Thoracic aorta (tissue), 2 donors: ENCODE data around the gene KIAA0753. TPM values are rescaled to one million over a fixed set of nuclear protein-coding genes. Genes with fewer than 3 reads are reported as not detected.
"Not testable (repeated sequence)": the region's sequence is repeated elsewhere in the genome, so short reads cannot be mapped to it uniquely, and the experiment has no call there.

Experiments used
- ATAC-seq: fragments of 150-250 bp; one replicate; pipeline ENCODE4 v1.8.0; 2017; ENCODE audit warnings: low read depth; ENCODE audit not compliant: insufficient number of reproducible peaks, low FRiP score
- DNase-seq: peaks from one replicate; pipeline ENCODE4 v3.0.0-alpha.2; 2020; ENCODE audit warnings: low spot score
- H3K27ac ChIP-seq, 2 donors: fragments of 200-600 bp; sonication (generic); 1 replicate in 1 of 2; 2 replicates in 1 of 2; pipeline ENCODE4 v1.5.1; 2016; ENCODE audit warnings: mild to moderate bottlenecking in 2 of 2, moderate library complexity in 2 of 2
- H3K27me3 ChIP-seq: fragments of 200-600 bp; sonication (generic); replicated peaks from 2 replicates; pipeline ENCODE4 v1.6.0; 2016; ENCODE audit warnings: mild to moderate bottlenecking; ENCODE audit not compliant: insufficient read depth
- H3K36me3 ChIP-seq: fragments of 200-600 bp; sonication (generic); one replicate; pipeline ENCODE4 v1.5.1; 2016
- H3K4me1 ChIP-seq, 2 donors: fragments of 200-600 bp; sonication (generic); 1 replicate in 1 of 2; 2 replicates in 1 of 2; pipeline versions ENCODE4 v1.5.1 to v1.6.0; 2016; ENCODE audit warnings: low read depth in 2 of 2, mild to moderate bottlenecking in 1 of 2; ENCODE audit not compliant: control insufficient read depth in 1 of 2
- H3K4me3 ChIP-seq: fragments of 200-600 bp; sonication (generic); 2 replicates; pipeline ENCODE4 v1.5.1; 2016; ENCODE audit warnings: mild to moderate bottlenecking
- H3K9me3 ChIP-seq: fragments of 200-600 bp; sonication (generic); 2 replicates; pipeline ENCODE4 v1.5.1; 2016
- CTCF ChIP-seq: fragments of 200-600 bp; sonication (generic); IDR thresholded peaks from one replicate; pipeline ENCODE4 v1.5.1; 2019; ENCODE audit warnings: antibody characterized with exemption
- total RNA-seq, 2 donors: library from RNA; depleted of rRNA; stranded (reverse); fragments of >200 nt; gene quantifications; one replicate each; pipeline versions ENCODE4 v1.1.0 to v1.2.3, GENCODE V29; 2016

KIAA0753 gene
- total RNA-seq, 2 donors from 2014 or later, result 15.9 to 27.5 TPM

GRCh38 chr17:6596511-6596910 lies 44.0 kb downstream of the KIAA0753 start:
- Histone ChIP-seq H3K27ac (no peak overlapping the region), H3K27me3 (no peaks in the 10 kb centered on the region), H3K36me3 (peaks cover 17% of the 10 kb centered on the region), H3K4me3 (no peak overlapping the region), H3K9me3 (no peaks in the 10 kb centered on the region), H3K4me1 (peaks cover 13 to 19% of the 10 kb centered on the region in 2 donors)
- no peak for DNase-seq
- no peak for TF ChIP-seq CTCF
- ATAC-seq, result no peak

DNA sequence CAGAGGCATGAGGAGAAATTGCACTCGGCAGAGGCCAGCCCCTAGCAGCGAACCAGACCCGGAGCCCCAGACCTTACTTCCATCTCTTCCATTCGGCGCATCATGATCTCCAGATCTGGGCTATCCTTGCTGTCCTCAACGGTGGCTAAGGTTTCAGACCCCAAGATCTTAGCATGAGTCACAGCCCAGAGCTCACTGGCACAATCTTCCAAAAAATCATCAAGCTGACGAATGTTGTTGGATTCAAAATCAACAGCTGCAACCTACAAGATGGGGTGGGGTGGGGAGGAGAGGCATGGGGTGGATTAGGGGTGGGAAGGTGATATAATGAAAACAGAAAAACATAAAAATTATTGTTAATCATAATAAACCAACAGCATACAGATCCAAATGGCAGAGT lies 44.4 kb downstream of the KIAA0753 start:
- ATAC-seq, result no peak
- H3K36me3 ChIP-seq, result peaks cover 17% of the 10 kb centered on the region

GRCh38 chr17:6593371-6593770 lies 47.1 kb downstream of the KIAA0753 start:
- peaks cover 39% of the 10 kb centered on the region for H3K36me3 ChIP-seq
- H3K4me1 ChIP-seq, ATAC-seq, H3K9me3 ChIP-seq, H3K27me3 ChIP-seq, H3K4me3 ChIP-seq, DNase-seq, H3K27ac ChIP-seq: not testable (repeated sequence)

More for the DNA sequence above, 44.4 kb downstream of the KIAA0753 start:
- H3K27me3 ChIP-seq, result no peaks in the 10 kb centered on the region
- H3K9me3 ChIP-seq, result no peaks in the 10 kb centered on the region
- DNase-seq, result no peak
- no peak for TF ChIP-seq CTCF
- H3K4me3 ChIP-seq, result no peak overlapping the region
- H3K4me1 ChIP-seq, result peaks cover 13 to 19% of the 10 kb centered on the region in 2 donors
- no peak overlapping the region for H3K27ac ChIP-seq

DNA sequence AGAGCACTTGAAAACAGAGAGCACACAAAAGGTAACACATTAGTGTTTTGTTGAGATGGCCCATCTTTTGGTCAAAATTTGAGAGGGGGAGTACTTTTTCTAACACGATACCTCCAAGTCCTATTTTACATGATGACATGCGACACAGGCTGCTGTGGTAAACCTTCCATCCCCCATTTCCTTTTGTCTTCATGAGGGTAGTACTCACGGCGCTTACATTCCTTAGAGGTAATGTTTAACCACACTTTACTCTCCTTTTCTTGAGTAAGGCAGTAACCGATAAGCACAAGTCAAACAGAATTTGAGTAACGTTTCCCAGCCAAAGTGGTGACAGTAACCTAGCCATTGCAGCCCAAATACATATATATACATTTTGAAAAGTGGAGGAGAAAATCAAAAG lies 48.3 kb downstream of the KIAA0753 start:
- Histone ChIP-seq H3K27me3 (no peaks in the 10 kb centered on the region), H3K4me1 (no peaks in the 10 kb centered on the region), H3K4me3 (no peak overlapping the region), H3K27ac (no peak overlapping the region), H3K9me3 (no peaks in the 10 kb centered on the region), H3K36me3 (peaks cover 50% of the 10 kb centered on the region)
- no peak for TF ChIP-seq CTCF
- no peak for DNase-seq
- ATAC-seq, result no peak

GRCh38 chr17:6591599-6592158 lies 48.8 kb downstream of the KIAA0753 start:
- Histone ChIP-seq H3K9me3 (no peaks in the 10 kb centered on the region), H3K4me3 (no peak overlapping the region), H3K36me3 (peaks cover 52% of the 10 kb centered on the region), H3K27me3 (no peaks in the 10 kb centered on the region), H3K27ac (no peak overlapping the region), H3K4me1 (no peaks in the 10 kb centered on the region)
- ATAC-seq (no peak), DNase-seq (no peak)
- no peak for TF ChIP-seq CTCF
